Panc1 (cell line): Measurements from ENCODE around the gene LRRC3.

Experiments
- POLR2AphosphoS5 ChIP-seq: IDR thresholded peaks from 2 replicates; pipeline ENCODE4 v1.6.1; 2012; ENCODE audit warnings: mild to moderate bottlenecking, low read depth, low read length, moderate library complexity
- REST ChIP-seq, 2 experiments: IDR thresholded peaks; 2 replicates each; pipeline ENCODE4 v1.6.1; 2011 to 2012; ENCODE audit warnings: low read depth in 2 of 2, control low read depth in 1 of 2, low read length in 1 of 2, mild to moderate bottlenecking in 1 of 2, moderate library complexity in 1 of 2; ENCODE audit not compliant: insufficient read depth in 1 of 2
- SIN3A ChIP-seq: IDR thresholded peaks from 2 replicates; pipeline ENCODE4 v1.6.1; 2012; ENCODE audit warnings: low read depth, mild to moderate bottlenecking, low read length, moderate library complexity, borderline replicate concordance; ENCODE audit not compliant: insufficient read depth
- TCF7L2 ChIP-seq: IDR thresholded peaks from 2 replicates; pipeline ENCODE4 v1.6.1; 2011; ENCODE audit warnings: mild to moderate bottlenecking, low read depth, low read length, inconsistent platforms
- TF ChIP-seq, protein P1 (sequence below): fragments of 450-650 bp; IDR thresholded peaks from 2 replicates; pipeline ENCODE4 v1.5.1; 2017; ENCODE audit warnings: mild to moderate bottlenecking

DNA sequence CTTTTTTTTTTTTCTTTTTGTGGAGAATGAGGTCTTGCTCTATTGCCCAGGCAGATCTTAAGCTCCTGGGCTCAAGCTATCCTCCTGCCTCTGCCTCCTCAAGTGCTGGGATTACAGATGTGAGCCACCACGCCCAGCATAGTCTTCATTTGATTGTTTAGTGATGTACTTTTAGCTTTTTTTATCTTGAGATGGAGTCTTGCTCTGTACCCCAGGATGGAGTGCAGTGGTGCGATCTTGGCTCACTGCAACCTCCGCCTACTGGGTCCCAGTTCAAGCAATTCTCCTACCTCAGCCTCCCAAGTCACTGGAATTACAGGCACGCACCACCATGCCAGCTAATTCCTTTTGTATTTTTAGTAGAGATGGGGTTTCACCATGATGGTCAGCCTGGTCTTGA is 24.0 kb upstream of the LRRC3 start:
- TF ChIP-seq POLR2AphosphoS5 (no peak), SIN3A (no peak), TCF7L2 (no peak), REST (IDR thresholded peaks at IDR 0.05; ENCODE audit: insufficient read depth in 1 of 2, low read depth in 2 of 2, low read length in 1 of 2) (no peak)
- TF ChIP-seq, protein P1, sequence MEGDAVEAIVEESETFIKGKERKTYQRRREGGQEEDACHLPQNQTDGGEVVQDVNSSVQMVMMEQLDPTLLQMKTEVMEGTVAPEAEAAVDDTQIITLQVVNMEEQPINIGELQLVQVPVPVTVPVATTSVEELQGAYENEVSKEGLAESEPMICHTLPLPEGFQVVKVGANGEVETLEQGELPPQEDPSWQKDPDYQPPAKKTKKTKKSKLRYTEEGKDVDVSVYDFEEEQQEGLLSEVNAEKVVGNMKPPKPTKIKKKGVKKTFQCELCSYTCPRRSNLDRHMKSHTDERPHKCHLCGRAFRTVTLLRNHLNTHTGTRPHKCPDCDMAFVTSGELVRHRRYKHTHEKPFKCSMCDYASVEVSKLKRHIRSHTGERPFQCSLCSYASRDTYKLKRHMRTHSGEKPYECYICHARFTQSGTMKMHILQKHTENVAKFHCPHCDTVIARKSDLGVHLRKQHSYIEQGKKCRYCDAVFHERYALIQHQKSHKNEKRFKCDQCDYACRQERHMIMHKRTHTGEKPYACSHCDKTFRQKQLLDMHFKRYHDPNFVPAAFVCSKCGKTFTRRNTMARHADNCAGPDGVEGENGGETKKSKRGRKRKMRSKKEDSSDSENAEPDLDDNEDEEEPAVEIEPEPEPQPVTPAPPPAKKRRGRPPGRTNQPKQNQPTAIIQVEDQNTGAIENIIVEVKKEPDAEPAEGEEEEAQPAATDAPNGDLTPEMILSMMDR: no peak
